Measurements from ENCODE around the gene XPR1.
"Not testable (repeated sequence)": the region's sequence is repeated elsewhere in the genome, so short reads cannot be mapped to it uniquely, and the experiment has no call there.

Gene XPR1

DNA sequence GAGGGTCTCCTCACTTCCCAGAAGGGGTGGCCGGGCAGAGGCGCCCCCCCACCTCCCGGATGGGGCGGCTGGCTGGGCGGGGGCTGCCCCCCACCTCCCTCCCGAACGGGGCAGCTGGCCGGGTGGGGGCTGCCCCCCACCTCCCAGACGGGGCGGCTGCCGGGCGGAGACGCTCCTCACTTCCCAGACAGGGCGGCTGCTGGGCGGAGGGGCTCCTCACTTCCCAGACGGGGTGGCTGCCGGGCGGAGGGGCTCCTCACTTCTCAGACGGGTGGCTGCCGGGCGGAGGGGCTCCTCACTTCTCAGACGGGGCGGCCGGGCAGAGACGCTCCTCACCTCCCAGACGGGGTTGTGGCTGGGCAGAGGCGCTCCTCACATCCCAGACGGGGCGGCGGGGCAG, 78.9 kb downstream of the XPR1 start:
- in situ Hi-C loops (cut with MboI; ENCODE audit: low sequenced_read_pairs) = not testable (repeated sequence)

DNA sequence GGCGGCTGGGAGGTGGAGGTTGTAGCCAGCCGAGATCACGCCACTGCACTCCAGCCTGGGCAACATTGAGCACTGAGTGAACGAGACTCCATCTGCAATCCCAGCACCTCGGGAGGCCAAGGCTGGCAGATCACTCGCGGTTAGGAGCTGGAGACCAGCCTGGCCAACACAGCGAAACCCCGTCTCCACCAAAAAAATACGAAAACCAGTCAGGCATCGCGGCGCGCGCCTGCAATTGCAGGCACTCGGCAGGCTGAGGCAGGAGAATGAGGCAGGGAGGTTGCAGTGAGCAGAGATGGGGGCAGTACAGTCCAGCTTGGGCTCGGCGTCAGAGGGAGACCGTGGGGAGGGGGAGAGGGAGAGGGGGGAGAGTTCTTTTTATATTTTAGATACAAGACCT, 79.4 kb downstream of the XPR1 start:
- in situ Hi-C loops (cut with MboI; ENCODE audit: low sequenced_read_pairs) = not testable (repeated sequence)

DNA sequence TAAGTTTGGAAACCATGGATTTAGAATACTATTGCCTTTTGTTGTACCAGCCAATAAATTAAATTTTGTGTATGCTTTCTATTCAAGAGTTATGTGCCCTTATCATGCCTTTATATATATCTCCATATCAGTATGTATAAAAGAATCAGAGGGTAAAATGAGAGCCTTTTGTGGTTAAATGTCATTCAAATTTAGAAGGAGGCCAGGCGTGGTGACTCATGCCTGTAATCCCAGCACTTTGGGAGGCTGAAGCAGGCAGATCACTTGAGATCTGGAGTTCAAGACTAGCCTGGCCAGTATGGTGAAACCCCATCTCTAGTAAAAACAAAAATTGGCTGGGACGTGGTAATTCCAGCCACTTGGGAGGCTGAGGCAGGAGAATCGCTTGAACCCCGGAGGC, 88.9 kb downstream of the XPR1 start:
- in situ Hi-C loops (cut with MboI; ENCODE audit: low sequenced_read_pairs) = no loop called here

DNA sequence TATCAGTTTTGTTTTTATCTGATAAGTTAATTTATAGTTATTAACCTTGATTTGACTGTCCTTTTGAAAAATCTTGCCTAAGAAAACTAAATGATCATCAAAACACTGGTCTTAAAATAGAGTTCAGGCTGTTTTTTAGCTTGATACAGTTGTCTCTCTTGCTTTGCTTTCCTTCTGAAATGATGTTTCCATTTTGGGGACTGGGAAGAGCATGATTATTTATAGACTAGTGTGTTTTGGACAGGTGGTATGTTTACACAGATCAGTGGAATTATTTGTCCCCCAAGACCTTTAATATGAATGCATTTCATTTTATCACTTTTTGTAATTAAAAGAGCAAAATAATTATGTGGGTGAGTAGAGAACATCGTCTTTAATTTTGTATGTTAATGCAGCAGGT, 90.8 kb downstream of the XPR1 start:
- in situ Hi-C loops (cut with MboI; ENCODE audit: low sequenced_read_pairs) = no loop called here

DNA sequence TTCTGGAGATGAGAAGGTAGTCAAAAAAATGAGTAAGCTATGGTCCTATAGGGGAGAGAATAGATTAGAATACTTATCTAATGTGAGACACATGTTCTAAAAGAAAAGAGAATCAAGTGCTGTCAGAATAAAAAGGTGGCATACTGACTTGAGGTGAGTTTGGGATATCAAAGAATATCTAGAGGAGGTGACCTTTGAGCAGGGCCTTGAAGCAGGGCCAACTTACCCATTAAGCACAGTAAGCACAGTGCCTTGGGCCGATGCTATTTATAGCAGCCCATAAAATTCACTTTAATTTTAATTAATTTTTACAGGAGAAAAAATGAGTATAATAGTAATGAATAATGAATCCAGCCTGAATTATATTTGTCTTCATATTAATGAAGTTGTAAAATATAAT, 92.2 kb downstream of the XPR1 start:
- in situ Hi-C loops (cut with MboI; ENCODE audit: low sequenced_read_pairs) = no loop called here

DNA sequence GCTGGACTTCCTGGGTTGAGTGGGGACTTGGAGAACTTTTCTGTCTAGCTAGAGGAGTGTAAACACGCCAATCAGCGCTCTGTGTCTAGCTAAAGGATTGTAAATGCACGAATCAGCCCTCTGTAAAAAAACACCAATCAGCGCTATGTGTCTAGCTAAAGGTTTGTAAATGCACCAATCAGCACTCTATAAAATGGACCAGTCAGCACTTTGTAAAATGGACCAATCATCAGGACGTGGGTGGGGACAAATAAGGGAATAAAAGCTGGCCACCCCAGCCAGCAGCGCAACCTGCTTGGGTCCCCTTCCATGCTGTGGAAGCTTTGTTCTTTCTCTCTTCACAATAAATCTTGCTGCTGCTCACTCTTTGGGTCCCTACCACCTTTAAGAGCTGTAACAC, 94.2 kb downstream of the XPR1 start:
- in situ Hi-C loops (cut with MboI; ENCODE audit: low sequenced_read_pairs) = not testable (repeated sequence)

DNA sequence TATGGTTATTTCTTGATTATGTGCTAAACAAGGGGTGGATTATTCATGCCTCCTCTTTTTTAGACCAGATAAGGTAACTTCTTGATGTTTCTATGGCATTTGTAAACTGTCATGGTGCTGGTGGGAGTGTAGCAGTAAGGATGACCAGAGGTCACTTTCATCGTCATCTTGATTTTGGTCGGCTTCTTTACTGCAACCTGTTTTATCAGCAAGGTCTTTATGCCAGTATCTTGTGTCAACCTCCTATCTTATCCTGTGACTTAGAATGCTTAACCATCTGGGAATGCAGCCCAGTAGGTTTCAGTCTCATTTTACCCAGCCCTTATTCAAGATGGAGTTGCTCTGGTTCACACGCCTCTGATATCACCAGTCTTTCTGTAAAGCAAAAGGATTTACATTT, 95.9 kb downstream of the XPR1 start:
- in situ Hi-C loops (cut with MboI; ENCODE audit: low sequenced_read_pairs) = not testable (repeated sequence)

DNA sequence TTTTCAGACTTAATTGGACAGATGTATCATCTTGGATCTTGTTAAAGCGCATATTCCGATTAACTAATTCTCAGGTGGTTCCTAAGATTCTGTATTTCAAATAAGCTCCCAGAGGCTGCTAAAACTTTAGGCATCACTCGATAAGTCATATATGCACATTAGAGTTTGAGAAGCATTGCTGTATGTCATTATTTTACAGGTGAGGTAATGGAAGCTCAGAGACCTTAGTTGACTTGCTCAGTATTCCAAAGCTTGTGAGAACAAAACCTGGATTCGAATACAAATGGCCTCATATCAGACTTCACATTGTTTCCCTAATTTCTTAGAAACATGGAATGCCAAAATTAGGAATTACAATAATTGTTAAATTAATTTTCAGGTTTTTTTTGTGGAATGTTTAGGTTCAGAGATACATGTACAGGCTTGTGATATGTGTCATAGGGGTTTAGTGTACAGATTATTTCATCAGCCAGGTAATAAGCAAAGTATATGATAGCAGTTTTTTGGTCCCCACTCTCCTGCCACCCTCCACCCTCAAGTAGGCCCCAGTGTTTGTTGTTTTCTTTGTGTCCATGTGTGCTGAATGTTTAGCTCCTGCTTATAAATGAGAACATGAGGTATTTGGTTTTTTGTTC, 96.8 kb downstream of the XPR1 start:
- in situ Hi-C loops (cut with MboI; ENCODE audit: low sequenced_read_pairs) = no loop called here

DNA sequence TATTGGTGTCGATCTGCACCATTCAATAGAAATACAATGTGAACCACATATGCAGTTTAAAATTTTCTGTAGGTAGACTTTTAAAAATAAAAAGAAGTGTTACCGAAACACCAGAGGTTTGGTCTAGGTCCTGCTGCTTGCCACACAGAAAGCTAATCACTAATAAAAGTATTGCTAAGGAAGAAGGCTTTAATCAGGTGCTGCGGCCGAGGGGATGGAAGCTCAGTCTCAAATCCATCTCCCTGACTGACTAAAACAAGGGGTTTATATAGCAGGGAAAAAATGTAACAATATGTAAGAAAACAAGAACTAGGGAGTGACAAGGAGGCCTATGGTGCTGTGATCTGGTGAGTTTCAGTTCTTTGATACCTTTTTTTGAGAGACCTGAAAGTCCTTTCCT, 99.3 kb downstream of the XPR1 start:
- in situ Hi-C loops (cut with MboI; ENCODE audit: low sequenced_read_pairs) = no loop called here

DNA sequence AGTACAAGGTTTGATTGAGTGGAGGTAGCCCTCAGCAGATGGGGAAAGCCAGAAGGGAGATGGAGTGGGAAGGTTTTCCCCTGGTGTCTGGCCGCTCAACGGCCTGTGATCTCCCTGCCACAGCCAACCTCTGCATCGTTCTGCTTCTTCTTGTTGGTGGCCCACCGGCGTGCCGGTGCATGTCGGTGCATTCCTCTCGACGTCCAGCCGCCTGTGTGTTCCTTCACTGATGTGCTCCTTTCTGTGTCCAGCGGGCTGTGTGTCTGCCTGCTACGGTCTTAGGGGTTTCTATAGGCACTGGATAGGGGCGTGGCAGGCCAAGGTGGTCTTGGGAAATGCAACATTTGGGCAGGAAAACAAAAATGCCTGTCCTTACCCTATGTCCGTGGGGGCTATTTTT, 101.0 kb downstream of the XPR1 start:
- in situ Hi-C loops (cut with MboI; ENCODE audit: low sequenced_read_pairs) = no loop called here

DNA sequence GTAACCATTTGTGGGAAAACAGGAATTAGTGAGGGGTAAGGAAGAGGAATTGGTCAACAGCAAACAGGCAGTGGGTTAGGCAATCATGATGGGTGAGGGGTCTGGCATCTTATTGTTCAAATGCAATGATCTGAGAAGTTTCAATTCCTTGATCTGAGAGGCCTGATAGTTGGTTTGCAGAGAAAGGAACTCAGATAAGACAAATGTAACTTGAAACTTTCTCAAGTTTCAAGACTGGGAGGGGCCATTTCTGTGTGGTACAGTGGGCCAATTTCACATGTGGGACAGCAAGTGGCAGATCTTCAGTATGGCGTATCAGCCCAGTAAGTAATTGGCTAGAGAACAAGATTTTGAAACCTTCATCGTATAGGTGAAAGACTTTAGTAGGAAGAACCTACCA, 102.5 kb downstream of the XPR1 start:
- in situ Hi-C loops (cut with MboI; ENCODE audit: low sequenced_read_pairs) = no loop called here

DNA sequence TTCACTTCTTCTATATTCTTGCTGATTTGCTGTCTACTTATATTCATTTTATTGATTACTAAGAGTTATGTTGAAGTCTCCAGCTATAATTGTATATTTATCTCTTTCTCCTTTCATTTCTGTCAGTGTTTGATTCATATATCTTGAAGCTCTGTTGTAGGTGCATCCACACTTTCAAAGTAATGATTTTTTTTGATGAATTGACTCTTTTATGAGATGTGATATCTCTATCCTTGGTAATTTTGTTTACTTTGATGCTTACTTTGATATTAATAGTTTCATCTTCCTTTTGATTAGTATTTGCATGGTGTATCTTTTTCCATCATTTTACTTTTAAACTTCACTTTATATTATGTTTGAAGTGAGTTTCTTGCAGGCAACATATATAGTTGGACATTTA, 110.8 kb downstream of the XPR1 start:
- in situ Hi-C loops (cut with MboI; ENCODE audit: low sequenced_read_pairs) = no loop called here

DNA sequence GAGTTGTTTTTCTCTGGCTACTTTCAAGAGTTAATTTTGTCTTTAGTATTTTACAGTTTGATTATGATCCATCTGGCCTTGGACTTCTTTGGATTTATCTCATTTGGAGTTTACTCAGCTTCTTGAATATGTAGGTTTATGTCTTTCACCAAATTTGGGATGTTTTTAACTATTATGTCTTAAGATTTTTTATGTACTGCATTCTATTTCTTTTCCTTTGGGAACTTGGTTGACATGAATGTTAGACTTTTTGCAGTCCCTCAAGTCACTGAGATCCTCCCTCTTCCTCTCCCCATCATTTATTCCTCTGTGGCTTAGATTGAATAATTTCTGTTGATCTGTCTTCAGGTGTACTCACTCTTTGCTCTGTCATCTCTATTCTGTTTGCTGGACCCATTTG, 112.0 kb downstream of the XPR1 start:
- in situ Hi-C loops (cut with MboI; ENCODE audit: low sequenced_read_pairs) = no loop called here

DNA sequence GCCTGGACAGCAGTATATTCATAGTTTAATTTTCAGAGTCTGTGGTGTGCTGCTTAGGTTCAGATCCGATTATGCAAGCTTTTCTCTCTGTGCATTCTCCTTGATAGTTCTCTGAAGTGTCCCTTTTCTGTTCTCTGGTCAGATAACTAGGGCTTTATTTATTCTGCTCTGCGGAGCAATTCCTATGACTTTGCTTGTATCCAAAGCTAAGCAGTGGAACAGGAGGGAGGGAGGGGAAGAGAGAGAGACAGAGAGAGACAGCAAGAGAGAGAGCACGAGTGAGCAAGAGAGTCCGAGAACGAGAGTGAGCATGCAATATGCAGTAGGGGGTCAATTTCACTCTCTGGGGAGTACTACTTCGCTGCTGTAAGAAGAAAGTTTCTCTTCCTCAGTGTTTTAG, 113.3 kb downstream of the XPR1 start:
- in situ Hi-C loops (cut with MboI; ENCODE audit: low sequenced_read_pairs) = no loop called here

DNA sequence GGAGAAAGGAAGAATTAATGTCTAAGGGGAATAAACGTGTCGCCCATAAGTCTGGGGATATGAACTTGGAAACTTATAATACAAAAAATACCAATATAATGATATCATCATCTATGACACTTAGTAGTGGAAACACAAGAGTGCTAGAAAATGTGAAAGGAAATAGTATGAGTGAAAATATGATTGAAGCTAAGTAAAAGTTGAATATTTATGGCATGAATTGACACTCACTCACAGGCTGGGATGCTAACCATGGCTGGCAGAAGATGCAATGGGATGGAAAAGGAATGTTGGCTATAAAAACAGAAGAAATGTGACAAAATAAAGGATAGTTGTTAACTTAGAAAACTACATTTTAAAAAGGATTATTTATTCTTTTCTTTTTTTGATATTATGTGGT, 120.1 kb downstream of the XPR1 start:
- in situ Hi-C loops (cut with MboI; ENCODE audit: low sequenced_read_pairs) = no loop called here

DNA sequence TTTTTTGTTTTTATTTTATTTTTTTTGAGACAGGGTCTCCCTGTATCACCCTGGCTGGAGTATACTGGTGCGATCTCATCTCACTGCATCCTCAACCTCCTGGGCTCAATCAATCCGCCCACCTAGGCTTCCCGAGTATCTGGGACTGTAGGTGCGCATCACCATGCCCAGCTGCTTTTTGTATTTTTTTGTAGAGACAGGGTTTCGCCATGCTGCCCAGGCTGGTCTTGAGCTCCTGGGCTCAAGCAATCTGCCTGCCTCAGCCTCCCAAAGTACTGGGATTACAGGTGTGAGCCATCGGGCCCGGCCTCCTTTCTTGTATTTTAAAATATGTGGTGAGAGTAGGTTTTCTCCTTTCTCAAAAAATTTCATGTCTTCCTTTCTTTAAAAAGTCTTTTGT, 122.6 kb downstream of the XPR1 start:
- in situ Hi-C loops (cut with MboI; ENCODE audit: low sequenced_read_pairs) = no loop called here

DNA sequence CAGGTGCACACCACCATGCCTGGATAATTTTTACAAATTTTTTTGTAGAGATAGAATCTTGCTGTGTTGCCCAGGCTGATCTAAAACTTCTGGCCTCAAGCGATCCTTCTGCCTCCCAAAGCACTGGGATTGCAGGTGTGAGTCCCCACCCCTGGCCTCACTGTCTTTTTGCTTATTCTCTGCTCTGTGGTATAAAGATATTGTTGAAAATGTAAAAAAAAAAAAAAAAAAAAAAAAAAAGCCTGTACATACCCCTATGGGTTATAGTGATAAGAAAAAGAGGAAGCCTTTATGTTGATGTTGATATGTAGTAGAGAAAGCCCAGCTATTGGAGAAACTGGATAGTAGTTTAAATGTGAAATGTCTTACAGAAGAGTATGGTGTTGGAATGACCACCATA, 125.8 kb downstream of the XPR1 start:
- in situ Hi-C loops (cut with MboI; ENCODE audit: low sequenced_read_pairs) = no loop called here

DNA sequence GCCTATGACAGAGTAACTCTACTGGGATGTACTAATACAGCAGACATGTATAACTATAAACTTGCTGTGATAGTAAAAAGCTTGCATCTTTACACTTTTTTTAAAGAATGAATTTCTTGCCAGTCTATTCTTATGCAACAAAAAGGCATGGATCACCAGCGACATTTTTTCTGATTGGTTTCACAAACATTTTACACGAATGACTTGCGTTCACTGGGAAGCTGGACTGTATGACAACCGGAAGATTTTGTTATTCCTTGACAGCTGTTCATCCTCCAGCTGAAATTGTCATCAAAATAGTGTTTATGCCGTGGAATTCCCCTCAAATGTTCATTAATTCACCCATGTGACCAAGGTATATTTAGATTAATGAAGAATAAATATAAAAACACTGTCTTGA, 131.0 kb downstream of the XPR1 start:
- in situ Hi-C loops (cut with MboI; ENCODE audit: low sequenced_read_pairs) = no loop called here

DNA sequence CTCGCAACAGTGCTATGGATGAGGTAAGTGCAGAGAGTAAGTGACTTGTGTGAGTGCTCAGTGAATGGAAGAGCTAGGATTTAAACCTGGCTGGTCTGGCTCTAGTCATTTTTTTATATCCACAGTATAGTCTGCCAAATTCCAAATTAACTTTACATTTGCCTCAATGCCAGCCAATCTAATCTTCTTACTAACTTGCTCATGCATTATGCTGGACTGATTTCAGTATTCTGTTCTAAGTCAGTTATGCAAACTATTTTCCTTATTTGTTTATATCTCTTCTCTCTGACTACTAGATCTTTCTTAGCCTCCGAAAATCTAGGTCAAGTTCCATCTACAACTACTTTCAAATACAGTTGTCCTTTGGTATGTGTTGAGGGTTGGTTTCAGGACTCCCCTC, 133.3 kb downstream of the XPR1 start:
- in situ Hi-C loops (cut with MboI; ENCODE audit: low sequenced_read_pairs) = no loop called here

DNA sequence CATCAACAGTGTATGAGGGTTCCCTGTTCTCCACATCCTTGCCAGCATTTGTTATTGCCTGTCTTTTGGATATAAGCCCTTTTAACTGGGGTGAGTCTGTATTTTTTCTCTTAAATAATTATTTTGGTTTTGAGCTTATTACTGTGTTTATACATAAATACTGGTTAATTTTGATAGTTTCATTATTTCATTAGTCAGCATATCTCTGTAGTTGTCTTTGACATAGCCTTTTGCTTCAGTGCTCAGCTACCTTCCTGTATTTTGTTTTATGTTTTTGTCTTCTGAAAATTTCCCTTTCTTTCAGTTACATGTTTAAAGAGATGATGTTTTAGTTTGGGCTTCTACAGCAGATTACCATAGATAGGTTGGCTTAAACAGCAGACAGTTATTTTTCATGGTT, 138.1 kb downstream of the XPR1 start:
- in situ Hi-C loops (cut with MboI; ENCODE audit: low sequenced_read_pairs) = no loop called here

DNA sequence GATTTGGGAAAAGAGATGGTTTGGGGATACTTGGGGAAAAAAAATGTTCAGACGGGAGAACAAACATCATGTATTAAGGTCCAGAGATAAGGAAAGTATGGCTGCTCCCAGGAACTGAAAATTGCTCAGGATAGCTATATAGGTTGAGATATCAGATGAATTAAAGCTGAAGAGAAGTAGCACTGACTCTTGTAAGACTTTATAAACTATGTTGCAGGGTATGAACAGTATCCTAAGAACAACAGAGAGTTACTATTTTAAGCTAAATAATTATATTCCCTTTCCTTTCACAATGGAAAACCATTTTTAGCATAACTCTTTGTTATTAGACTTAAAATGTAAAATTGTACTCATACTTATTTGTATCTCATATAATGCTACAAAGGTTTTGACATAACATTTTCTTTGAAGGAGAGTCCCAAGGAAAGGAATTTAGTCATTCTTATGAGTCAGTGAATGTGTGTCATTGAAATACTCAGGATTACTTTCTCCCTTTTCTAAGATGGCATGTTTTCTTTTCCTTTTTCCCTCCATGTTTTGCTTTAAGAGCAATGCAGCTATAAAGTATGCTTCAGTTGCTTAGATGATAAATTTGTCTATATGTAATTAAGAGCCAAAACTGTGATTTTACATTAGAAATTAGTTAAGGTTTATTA, 141.5 kb downstream of the XPR1 start:
- in situ Hi-C loops (cut with MboI; ENCODE audit: low sequenced_read_pairs) = no loop called here

DNA sequence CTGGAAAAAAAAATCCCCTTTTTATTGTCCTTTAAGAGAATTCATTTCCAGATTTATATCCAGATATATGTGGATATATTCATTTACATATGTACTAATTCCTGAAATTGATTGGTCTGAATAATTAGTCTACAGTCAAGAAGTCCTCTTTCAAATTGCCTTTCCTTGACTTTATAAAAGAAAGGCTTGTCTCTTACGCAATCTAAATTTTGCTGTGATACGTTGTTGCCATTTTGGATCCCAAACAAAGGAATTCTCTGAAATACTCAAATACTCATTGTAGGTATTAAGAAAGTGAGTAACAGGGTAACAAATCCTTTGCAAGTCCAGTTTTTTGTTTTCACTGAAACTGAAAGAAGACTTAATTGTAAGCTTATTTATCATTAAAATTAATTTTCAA, 144.0 kb downstream of the XPR1 start:
- in situ Hi-C loops (cut with MboI; ENCODE audit: low sequenced_read_pairs) = no loop called here

DNA sequence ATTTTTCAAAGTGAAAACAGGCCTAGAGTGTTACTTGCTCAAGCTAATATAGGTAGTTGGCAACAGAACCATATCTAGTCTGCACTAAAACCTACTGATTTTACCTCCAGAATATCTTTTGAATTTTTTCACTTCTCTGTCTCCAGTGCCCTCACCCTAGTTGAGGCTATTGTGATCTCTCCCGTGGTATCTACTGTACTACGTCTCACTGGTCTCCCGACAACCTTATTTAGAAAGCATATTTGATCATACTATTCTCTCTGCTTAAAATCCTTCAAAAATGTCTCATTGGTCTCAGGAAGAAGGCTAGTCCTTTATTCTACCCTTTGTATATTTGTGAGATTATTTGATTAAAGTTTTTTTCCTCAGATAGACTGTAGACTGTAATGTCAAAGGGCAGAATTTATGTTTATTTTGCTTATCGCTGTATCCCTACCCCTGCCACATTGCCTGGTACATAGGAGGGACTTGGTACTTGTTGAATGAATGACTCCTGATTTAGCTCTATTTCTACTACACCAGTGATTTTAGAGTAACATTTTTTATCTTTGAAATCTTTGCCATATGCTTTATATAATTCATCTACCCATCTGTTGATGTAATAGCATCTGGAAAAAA, 145.4 kb downstream of the XPR1 start:
- in situ Hi-C loops (cut with MboI; ENCODE audit: low sequenced_read_pairs) = no loop called here

All from HL-60/S4 treated with retinoic acid at 250 ng/mL for 4 days and 3 days (cell line).